Limb (tissue), 2 donors: ENCODE measurements around the gene LRFN3.
A peak's percentile ranks its signal among the peaks of the same experiment; 100 is the strongest.
"Not testable (repeated sequence)": the region's sequence is repeated elsewhere in the genome, so short reads cannot be mapped to it uniquely, and the experiment has no call there.

Experiments used
- DNase-seq, 2 donors: peaks; one replicate each; pipeline ENCODE4 v3.0.0-alpha.2; 2016; ENCODE audit errors: extremely low spot score in 2 of 2

The LRFN3 gene

DNA sequence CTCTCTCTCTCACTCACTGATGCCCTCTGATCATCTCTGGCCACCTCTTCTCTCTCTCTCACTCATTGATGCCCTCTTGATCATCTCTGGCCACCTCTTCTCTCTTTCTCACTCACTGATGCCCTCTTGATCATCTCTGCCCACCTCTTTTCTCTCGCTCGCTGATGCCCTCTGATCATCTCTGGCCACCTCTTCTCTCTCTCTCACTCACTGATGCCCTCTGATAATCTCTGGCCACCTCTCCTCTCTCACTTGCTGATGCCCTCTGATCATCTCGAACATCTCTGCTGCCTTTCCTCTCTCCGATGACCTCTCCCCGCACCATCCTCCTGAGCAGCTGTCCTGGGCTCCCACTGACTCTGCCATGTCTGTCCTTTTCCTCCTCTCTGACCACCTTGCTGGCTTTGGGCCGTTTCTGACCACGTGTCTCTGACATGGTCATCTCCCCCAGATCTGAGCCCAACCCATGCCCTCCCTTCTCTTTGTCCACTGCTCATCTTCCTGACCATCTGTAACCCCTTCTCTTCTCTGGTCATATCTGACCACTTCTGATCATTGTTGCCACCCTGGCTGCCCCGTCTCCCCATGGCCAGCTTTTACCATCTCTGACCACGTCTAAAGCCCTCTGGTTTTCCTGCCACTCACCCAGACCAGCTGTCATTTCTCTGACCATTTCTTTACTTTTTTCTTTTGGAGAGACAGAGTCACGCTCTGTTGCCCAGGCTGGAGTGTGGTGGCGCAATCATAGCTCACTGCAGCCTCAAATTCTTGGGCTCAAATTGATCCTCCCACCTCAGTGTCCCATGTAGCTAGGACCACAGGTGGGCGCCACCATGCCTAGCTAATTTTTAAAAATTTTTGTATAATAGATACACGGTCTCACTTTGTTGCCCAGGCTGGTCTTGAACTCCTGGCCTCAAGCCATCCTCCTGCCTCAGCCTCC, 2.4 kb downstream of the LRFN3 start:
- no peak for DNase-seq

DNA sequence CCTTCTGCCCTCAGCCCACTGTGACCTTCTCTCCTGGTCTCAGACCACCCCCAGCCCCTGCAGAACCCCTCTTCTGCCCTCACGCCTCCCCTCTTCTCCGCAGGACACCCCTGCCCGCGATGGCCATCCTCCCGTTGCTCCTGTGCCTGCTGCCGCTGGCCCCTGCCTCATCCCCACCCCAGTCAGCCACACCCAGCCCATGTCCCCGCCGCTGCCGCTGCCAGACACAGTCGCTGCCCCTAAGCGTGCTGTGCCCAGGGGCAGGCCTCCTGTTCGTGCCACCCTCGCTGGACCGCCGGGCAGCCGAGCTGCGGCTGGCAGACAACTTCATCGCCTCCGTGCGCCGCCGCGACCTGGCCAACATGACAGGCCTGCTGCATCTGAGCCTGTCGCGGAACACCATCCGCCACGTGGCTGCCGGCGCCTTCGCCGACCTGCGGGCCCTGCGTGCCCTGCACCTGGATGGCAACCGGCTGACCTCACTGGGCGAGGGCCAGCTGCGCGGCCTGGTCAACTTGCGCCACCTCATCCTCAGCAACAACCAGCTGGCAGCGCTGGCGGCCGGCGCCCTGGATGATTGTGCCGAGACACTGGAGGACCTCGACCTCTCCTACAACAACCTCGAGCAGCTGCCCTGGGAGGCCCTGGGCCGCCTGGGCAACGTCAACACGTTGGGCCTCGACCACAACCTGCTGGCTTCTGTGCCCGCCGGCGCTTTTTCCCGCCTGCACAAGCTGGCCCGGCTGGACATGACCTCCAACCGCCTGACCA, 3.3 kb downstream of the LRFN3 start:
- DNase-seq: no peak

- no peak for DNase-seq
Measured at GRCh38 chr19:35940078-35940775, 4.1 kb downstream of the LRFN3 start.

- DNase-seq: no peak
Measured at GRCh38 chr19:35940839-35941238, 4.7 kb downstream of the LRFN3 start.

DNA sequence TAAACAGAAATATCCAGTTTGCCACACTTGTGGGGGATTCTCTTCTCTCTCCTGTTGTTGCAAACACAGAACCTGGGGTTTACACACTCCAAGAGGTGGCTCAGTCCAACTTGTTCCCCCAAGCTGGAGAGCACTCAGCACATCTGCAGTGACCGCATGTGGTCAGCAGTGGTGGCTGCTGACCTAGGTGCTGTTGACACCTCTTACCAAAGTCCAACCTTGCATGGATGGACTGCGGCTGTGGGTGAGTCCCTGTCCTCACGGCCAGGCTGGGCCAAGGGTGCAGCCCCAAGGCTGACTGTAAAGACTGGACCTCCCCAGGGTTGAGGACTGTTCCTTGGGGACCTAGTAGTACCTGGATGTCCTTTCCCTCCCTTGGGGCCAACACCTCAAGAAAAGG, 6.1 kb downstream of the LRFN3 start:
- DNase-seq: no peak

DNA sequence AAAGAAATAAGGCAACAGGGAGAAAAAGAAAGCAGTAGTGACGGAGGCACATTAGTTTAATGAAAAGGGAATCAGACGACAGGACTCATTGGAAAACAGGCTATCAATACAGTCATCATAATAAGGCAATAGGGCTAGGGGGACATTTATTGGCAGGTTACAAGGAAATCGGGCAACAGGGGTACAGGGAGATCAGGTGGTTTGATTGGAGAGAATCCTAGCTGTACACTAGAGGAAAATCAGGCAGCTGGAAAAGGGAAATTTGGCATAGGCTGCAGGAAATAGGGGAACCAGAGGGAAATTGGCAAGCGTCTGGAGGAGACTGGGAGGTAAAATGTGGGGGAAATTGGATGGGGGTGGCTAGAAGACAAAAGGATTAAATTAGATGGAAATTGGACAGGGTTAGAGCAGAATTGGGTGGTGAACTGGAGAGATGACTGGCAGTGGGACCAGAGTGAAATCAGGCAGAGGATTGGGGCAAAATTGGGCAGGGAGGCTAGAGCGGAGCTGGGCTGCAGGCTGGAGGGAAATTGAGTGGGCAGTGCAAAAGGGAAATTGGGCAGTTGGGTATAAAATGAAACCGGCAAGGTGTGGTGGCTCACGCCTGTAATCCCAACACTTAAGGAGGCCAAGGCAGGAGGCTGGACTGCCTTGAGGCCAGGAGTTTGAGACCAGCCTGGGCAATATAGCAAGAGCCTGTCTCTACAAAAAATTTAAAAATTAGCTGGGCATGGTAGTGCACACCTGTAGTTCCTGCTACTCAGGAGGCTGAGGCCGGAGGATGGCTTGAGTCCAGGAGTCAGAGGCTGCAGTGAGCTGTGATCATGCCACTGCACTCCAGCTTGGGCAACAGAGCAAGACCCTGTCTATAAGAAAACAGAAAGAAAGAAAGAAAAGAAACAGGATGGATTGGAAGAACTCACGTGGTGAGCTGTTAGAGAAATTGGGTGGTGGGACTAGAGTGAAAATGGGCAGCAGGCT, 7.4 kb downstream of the LRFN3 start:
- no peak for DNase-seq

- no peak for DNase-seq
Measured at GRCh38 chr19:35944556-35944955, 8.4 kb downstream of the LRFN3 start.

GRCh38 chr19:35945121-35945790, 9.1 kb downstream of the LRFN3 start:
- no peak for DNase-seq

GRCh38 chr19:35946203-35946602, 10.0 kb downstream of the LRFN3 start:
- no peak for DNase-seq

- DNase-seq: no peak
Measured at GRCh38 chr19:35949131-35949530, 13.0 kb downstream of the LRFN3 start.

DNA sequence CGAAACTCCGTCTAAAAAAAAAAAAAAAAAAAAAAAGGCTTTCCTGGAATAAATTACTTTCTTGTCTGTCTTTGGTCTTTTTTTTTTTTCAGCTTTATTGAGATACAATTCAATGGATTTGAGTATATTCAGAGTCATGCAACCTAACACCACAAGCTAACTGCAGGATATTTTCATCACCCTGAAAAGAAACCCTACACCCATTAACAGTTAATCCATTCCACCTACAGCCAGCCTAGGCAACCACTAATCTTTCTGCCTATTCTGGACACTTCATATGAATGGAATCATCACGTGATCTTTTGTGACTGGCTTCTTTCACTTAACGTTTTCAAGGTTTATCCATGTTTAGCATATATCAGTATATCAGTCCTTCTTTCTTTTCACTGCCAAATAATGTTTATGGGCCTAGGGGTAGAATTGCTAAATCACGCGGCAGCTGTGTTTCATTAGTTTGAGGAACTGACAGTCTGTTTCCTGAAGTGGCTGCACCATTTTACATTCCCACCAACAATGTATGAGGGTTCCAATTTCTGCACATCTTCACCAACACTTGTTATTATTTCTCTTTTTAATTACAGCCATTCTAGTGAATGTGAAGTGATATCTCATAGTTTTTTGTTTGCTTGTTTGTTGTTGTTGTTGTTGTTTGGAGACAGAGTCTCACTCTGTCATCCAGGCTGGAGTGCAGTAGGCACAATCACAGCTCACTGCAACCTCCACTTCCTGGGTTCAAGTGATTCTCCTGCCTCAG, 19.9 kb downstream of the LRFN3 start:
- DNase-seq: no peak

- DNase-seq: not testable (repeated sequence)
Measured at GRCh38 chr19:35957411-35957810, 21.2 kb downstream of the LRFN3 start.

- DNase-seq: no peak
Measured at GRCh38 chr19:35958660-35959039, 22.5 kb downstream of the LRFN3 start.

GRCh38 chr19:35959040-35959967, 23.1 kb downstream of the LRFN3 start:
- no peak for DNase-seq

DNA sequence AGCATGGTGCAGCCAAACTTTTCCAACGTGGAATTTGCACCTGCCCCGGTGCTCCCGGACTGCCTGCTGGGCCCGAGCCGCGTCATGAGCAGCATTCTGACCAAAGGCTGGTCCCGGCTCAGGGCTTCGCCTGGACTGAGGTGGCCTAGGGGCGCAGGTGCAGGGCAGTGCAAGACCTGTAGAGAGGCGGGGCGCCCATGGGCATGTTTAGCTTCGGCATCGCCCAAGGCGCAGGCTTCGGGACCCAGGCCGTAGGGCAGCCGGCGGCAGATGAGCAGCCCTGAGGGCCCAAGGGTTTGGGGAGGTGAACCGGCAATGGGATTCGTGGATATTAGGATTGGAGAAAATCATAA, 23.8 kb downstream of the LRFN3 start:
- no peak for DNase-seq

DNA sequence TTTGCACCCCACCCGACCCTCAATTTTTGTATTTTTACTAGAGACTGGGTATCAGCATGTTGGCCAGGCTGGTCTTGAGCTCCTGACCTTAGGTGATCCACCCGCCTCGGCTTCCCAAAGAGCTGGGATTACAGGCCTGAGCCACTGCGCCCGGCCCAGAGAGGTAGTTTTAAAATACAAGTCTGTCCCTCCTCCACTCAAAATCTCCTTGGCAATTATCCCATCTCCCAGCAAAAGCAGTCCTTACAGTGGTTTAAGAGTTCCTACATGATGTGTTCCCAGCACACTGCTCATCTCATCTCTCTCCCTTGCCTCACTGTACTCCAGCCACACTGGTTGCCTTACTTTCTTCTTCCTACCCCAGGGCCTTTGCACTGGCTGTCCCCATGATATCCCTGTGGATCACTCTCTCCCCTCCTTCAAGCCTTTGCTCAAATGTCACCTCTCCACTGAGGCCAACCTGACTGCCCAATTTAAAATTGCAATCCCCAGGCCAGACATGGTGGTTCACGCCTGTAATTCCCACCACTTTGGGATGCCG, 24.3 kb downstream of the LRFN3 start:
- DNase-seq: no peak

GRCh38 chr19:35963514-35963913, 27.3 kb downstream of the LRFN3 start:
- DNase-seq: peak; percentile 64 to 79

DNA sequence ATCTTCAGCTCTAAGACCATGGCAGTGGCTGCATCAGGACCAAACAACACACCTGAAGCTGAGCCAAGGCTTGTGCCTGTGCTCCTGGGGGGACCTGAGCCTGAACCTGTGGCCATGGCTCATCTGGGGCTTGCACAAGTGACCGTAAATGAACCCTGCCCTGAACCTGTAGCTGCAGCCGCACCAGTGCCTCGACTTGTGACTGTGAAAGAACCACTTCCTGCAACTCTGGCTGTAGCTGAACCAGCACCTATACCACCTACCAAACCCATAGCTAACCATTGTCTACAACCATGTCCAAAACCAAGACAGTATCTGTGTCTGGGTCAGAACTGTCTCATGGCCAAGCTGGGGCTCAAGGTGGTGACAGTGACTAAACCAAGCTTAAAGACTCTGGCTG, 30.6 kb downstream of the LRFN3 start:
- no peak for DNase-seq
